ENCODE data around the gene IBA57.

DNA sequence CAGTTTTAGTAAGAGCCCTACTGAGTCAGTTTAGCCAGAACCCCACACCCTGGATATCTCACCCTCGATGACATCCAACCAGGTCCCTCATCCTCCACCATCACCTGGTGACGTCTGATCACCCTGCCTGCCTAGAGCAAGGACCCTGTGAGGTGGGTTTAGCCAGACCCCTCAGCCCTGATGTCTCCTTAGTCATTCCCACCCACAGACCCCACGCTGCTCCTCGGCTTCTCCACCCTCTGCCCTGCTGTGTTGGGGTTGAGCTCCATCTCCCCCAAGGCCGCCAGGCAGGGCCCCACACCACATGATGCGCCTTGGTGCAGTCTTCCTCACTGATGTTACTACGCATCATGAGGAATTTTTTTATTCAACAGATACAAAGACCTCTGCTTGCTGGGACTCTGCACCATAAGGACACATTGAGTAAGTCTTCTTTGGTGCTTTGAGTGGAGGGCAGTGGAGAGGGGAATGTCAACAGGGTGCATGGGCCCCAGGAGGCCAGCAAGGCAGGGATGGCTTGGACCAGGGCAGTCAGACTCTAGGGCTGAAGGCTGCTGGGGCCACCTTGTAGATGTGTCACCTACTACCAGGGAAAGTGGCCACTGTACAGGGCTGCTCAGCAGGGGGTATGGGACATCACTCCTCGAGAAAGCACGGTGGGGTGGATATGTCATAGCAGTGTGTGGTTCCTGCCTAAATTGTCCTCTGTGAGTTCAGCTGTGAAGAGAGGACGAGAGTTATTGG, 1.7 kb upstream of the IBA57 start:
- TF ChIP-seq, protein P1, sequence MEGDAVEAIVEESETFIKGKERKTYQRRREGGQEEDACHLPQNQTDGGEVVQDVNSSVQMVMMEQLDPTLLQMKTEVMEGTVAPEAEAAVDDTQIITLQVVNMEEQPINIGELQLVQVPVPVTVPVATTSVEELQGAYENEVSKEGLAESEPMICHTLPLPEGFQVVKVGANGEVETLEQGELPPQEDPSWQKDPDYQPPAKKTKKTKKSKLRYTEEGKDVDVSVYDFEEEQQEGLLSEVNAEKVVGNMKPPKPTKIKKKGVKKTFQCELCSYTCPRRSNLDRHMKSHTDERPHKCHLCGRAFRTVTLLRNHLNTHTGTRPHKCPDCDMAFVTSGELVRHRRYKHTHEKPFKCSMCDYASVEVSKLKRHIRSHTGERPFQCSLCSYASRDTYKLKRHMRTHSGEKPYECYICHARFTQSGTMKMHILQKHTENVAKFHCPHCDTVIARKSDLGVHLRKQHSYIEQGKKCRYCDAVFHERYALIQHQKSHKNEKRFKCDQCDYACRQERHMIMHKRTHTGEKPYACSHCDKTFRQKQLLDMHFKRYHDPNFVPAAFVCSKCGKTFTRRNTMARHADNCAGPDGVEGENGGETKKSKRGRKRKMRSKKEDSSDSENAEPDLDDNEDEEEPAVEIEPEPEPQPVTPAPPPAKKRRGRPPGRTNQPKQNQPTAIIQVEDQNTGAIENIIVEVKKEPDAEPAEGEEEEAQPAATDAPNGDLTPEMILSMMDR (IDR thresholded peaks at IDR 0.05): no peak
- no peak for TF ChIP-seq ZFX (IDR thresholded peaks at IDR 0.05; ENCODE audit: borderline replicate concordance)

All from 22Rv1 (cell line).